Stimulated activated CD4-positive, alpha-beta T cell treated with anti-CD3 and anti-CD28 coated beads, Interleukin-2, amount 100 ng/mL, for 48 hours (primary cell): Measurements from ENCODE around the gene CCND3.
A peak's percentile ranks its signal among the peaks of the same experiment; 100 is the strongest.

Experiments
- DNase-seq, 2 donors: peaks; one replicate each; pipeline ENCODE4 v3.0.0-alpha.2; 2020

The CCND3 gene

DNA sequence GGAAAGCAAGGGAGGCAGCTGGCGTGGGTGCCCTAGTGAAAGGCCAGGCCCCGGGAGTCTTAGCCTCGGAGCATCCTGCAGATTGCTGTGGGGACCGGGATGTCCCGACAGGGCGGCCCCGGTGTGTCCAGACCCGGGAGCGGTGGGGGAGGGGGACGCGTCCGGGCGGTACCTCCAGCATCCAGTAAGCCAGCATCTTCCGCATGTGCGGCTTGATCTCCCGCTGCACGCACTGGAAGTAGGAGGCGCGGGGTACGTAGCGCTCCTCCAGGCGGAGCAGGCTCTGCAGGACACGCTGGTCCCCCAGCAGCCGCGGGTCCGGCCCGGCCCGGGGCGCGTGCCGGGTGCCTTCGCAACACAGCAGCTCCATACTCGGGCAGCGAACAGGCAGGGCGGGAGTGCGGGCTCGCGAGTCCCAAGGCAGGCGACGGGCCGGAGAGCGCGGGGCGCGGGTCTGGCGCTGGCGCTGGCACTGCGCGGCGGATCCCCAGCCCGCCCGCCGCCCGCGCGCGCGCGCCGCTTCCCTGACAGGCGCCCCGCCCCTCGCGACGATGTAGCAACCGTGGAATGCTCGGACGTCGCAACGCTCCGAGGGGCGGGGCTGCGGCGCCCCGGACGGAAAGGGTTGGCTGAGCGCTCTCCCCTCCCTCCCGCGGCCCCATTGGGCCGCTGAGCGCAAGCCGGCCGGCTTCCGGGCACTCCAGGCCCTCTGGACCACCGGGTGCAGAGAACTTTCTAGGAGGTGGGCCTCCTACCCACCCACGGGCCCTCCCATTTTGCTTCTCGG, at the start of gene CCND3:
CCND3 (minus strand) TSS at position 529 of the 787 bp plus-strand sequence; CDS start at position 370, 159 bp downstream.
- peak; percentile 87 for DNase-seq

DNA sequence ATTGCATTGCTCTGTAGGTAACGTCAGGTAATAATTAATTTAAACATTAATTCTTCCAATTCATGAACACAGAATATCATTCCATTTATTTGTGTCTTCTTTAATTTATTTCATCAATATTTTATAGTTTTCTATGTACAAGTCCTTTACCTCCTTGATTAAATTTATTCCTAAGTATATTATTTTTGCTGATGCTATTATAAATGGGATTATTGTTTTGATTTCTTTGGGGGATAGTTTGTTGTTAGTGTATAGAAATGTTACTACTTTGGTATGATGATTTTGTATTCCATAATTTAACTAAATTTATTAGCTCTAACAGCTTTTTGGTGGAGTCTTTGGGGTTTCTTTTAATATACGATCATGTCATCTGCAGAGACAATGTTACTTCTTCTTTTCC, 44.7 kb upstream of the CCND3 start:
- no peak for DNase-seq

DNA sequence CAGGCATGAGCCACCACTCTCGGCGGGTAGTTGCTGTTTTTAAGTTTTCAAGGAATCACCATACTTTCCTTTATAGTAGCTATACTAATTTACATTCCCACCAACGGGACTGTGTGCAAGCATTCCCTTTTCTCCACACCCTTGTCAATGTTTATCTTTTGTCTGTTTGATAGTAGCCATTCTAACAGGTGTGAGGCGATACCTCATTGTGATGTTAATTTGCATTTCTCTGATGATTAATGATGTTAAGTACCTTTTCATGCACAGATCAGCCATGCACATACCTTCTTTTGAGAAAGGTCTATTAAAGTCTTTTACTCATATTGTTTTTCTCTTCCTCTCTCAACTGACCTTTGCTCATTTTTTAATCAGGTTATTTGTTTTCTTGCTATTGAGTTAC, 43.0 kb upstream of the CCND3 start:
- no peak for DNase-seq

DNA sequence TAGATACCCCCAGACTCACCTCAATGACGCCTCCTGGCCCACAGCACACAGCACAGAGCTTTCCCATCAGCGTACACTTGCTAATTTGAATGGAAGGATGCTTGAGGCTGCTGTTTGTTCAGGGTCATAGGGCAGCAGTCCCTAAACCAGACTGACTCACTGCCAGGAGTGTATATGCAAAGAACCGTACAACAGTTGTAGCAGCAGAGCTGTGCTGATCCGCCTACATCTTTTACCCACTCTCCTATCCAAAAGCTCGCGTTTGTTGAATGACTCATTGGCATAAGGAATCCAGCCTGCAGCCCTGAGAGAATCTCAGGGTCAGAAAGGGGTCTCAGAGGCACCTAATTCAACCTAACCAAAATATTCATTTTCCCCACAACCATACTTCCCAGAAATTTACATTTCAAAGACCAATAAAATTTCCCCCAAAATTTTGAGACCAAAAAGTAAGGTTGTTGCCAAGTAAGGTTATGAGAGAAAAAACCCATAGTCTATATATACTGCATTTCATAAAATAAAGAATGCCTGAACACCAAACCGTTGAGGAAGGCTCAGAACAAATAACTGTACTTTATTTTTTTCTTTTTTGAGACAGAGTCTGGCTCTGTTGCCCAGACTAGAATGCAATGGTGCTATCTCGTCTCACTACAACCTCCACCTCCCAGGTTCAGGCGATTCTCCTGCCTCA, 35.3 kb upstream of the CCND3 start:
- DNase-seq: no peak

DNA sequence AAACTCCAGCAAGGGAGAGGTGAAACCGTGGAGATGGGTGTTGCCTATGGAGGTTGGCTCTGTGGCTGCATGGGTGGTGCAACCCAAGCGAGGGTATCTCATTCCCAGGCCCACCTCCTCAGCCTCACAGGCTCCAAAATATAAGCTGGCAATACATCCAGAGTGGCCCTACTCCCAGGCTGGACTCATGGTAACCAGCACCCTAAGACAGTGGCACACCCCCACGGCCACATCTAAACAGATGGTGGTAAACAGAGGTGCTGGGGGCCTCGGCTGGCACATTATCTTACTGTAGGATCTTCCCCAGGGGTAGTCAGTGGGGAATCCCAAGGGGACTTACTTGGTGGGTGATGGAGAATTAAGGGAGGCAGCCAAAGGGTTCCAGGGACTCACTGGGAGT, 33.7 kb upstream of the CCND3 start:
- DNase-seq: no peak

DNA sequence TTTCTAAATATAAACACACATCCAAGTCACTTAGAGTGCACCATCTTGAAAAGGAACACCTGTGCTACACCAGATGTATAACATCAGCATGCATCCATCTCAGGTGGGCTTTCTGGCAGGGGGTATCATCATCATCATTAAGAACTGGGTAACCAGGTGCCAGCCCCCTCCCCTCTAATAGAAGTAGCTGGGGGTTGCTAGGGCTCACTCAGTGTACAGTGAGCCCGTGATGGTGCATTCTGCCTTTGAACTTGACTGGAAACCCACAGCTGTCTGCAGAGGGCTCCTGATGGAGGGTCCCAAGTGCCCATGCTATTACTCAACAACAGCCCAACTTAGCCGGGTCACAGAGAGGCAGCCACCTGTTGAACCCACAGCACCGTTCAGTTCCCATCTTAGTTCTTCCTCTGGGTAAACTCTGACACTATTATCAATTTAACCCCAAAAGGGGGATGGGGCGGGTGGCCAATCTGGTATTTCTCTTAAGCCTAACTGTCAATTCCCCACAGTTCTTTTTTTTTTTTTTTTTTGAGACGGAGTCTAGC, 32.7 kb upstream of the CCND3 start:
- no peak for DNase-seq

DNA sequence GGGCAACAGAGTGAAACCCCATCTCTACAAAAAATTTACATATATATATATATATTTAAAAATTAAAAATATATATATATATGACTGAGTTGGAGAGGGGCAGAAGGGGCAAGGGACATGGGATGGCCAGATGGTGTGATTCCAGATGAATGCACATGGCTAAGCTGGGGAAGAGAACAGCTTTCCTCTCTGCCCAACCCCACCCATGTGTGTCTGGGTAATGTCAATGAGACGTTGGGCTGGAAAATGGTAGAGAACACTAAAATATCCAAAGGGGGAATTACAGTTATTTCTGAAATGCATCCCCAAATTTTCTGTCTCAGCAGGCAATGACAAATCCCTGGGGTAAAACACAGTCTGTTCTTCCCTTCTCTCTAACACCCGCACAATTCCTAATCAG, 31.2 kb upstream of the CCND3 start:
- DNase-seq: no peak

DNA sequence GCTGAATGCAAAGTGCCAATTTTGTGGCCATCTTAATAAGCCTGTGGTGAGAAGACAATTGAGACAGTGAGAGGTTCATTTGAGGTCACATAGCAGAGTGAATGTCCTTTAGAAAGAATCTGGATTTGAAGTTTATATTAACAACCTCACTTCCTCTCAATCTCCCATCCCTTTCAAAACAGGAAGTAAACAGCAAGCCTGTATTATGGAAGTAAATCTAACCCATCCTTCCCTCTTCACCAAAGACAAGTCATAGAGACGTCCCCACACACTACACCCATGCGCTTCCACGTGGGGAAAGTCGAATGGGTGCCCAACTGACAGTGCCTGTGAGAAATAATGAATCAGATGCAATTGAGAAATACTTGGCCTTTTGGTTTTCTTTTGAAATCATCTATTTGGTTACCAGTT, 28.8 kb upstream of the CCND3 start:
- peak; percentile 43 to 48 for DNase-seq

DNA sequence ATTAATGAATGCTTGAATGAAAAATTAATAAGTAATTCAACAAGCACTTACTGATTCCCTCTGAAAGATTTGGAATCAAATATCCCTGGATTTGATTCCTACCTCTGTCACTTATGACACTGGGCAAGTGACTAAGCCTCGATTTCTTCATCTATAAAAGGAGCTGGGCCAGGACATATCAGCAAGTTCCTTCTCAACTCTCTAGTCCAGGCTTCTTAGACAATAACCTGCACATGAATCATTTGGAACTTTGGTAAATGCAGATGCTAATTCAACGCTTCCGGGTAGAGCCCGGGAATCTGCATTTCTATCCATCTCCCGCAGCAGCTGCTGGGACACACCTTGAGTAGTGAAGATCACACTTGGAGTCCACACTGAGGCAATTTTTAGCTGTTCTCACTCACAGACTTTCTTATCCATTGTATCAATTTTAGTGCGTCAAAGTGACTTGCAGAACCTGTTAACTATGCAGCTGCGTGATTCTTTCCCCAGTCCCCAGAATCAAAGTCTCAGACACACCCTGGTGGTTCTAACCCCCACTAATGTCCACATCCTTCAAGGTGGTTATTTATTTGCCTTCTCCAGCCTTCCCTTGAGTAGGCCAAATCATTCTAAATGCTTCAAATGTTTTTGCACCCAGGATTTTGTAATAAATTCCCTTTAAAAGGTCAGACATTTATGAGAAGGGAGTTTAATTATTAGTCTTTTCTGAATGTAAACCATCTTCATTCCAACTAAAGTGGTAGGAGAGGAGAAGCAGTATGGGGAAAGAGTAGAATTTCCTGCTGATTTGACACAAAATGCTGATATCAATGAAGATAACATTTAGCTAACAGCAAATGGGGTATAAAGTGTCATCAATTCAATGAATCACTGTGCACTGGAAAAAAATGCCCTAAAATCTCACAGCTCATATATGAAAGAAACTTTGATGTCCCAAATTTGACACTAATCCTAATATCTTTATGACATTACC, 26.0 kb upstream of the CCND3 start:
- DNase-seq: no peak

DNA sequence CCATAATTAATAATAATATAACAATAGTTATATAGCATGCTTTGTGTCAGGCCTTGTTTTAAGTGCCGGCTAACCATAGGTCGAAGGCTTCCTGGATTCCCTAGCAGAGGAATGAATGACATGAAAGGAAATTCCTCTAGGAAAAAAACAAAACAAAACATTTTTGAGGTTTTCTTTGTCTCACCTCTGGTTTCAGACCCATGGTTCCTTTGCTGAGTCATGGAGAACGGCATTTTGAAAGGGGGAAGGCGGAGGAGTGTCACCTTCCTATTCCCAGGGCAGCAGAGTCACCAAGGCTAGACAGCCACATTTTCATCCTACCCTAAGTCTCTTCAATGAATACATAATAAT, 25.3 kb upstream of the CCND3 start:
- DNase-seq: no peak

DNA sequence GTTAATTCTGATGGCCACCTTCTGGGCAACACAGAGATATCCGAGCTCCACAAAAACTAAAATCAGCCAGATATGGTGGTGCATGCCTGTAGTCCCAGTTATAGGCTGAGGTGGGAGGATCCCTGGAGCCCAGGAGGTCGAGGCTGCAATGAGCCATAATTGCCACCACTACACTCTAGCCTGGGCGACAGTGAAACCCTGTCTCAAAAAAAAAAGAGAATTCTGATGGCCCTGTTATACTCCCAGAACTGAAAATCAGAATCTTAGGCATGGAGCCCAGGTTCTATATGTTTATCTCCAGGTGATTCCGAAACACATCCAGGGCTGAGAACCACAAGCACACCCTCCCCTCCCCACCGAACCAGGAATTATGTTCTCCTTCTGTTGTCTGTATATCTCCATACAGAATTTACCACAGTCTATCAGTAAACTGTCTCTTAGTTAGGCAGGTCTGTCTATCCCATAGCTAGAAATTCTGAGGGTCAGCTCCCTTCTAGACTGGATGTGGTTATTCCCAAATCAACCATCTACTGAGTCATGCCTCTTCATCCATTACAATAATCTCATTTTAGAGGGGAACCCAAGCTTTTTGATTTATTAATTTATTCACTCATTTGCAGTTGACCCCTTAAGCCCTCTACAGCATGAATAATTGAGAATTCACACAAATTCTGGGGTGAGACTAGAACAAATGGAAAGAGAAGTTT, 24.8 kb upstream of the CCND3 start:
- no peak for DNase-seq

DNA sequence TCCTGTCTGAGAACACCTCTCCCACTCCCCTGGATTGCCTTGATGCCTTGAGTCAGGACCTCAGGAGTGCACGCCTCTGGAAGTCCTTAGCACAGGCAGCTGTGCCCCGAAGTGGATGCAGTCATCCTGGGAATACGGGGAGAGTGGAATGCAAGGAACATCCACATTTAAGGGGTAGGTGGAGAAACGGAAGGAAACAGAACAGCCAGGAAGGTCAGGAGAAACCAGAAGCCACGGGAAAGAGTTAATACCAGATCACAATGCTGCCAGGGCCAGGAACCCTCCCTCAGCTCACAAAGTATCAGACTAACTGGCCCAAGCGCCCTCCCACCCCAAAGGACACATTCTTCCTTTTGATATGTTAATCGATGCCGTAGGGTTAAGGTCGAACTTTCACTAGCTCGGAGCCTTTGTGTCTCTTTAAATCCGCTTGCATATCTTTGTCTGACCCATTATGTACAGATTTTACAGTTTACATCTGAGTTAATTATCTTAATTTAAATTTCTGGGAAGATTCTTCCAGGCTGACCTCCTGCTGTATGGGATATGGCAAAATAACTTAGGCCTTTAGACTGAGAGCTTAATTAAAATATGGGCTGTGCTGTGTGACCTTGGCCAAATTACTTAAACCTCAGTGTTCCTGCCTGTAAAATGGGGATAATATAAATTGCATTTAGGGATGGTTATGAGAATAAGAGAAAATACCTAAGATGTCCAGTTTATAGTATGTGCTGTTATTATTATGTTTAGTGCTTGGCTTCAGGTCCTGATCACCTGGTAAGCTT, 24.0 kb upstream of the CCND3 start:
- DNase-seq: no peak

DNA sequence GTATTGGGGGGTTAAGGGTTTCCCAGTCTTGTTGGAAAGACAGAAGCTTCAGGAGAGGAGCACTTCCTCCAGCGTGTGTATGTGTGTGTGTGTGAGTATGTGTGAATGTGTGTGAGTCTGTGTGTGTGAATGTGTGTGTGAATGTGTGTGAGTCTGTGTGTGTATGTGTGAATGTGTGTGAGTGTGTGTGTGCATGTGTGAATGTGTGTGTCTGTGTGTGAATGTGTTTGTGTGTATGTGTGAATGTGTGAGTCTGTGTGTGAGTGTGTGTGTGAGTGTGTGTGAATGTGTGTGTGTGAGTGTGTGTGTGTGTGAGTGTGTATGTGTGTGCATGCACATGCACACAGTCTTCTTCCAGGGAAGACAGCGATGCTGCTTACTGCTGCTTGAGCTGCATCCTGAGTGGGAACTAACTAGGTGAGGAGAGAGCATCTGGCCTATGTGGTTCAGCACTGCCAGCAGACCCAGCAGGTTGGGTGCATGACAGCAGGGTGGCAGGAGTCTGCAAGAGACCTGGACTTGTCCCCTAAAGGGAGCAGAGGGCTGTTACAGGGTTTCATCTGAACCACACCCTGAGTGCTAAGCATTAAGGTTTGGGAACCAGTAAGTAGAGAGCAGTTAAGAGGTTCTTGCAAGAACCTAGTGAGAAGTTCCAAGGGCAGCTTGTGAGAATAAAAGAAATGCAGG, 22.7 kb upstream of the CCND3 start:
- DNase-seq: no peak

DNA sequence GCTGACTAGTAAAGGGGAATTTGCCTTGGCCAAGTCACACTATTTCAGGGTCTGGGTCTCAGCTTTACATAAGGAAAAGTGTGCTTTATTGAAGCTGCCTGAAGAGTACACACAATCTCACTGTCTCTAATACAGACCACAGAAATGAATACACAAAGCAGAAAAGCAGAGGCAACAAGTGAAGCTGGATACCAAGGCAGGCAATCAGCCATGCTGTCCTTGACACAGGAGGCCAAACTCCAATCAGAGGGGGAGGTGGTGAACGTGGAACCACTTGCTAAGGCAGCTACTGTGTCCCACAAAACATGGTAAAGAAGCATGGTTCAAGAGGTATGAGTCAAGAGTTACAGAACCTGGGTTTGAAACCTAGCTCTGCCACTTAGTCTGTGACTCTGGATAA, 21.8 kb upstream of the CCND3 start:
- DNase-seq: no peak

DNA sequence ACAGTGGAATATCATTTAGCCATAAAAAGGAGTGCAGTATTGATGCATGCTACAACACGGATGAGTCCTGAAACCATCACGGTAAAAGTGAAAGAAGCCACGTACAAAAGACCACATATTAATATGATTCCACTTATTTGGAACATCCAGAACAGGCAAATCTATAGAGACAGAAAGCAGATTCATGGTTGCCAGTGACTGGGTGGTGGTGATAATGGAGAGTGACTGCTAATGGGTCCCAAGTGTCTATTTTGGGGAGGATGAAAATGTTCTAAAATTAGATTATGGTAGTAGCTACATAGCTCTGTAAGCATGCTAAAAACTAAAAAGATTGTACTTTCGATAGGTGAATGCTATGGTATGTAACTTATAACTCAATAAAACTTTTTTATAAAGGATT, 18.4 kb upstream of the CCND3 start:
- no peak for DNase-seq

DNA sequence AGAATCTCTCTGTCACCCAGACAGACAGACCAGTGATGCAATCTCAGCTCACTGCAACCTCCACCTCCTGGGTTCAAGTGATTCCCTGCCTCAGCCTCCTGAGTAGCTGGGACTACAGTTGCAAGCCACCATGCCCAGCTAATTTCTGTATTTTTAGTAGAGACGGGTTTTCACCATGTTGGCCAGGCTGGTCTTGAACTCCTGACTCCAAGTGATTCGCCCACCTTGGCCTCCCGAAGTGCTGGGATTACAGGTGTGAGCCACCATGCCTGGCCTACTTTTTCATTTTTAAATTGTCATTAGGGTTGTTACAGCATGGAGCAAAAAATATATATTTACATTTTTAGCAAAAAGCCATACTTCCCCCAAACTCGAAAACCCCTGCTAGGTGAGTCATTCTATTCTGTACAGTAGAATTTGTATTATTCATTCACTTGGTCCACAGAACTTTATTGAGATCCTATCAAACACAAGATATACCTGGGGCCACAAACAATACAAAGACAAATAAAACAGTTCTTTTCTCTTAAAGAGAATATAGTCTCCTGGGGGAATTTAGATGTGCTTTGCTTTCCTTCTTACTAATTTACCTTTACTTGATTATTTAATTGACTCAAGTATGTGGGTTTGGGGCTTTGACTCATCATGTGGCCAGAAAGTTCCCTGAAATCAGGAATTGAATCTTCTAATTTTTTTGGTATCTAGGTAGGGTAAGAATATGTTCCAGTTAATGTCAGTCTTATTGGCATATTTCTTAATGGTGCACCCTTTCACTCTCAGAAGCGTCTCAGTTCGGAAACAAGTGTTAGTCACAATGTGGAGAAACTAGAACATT, 16.6 kb upstream of the CCND3 start:
- no peak for DNase-seq

DNA sequence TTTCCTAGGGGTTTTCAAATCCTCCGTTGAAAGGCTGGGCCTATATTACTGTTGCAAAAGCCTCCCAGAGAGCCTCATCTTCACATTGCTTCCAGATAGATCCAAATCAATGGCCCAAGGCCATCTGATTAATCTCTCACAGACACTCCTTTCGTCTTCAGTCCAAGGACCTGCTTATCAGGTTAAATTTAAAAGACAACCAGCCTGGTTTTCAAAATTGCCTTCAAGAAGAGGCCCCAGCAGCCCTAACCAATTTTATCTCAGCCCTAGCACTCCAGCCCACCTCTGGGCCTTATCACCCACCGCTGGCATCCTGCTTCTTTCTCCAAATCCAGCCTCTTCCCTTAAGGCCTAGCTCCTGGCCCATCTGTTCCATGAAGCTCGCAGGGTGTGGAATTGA, 15.5 kb upstream of the CCND3 start:
- DNase-seq: no peak

DNA sequence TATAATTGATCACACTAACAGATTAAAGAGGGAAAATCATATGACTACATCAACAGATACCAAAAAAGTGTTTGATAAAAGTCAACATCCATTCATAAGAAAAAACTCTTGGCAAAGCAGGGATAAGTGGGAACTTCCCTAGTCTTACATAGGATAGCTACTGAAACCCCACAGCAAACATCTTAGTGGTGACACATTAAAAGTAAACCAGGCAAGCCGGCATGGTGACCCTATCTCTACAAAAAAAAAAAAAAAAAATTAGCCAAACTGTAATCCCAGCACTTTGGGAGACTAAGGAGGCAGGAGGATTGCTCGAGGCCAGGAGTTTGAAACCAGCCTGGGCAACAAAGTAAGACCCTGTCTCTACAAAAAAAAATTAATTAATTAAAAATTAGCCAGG, 13.8 kb upstream of the CCND3 start:
- no peak for DNase-seq

DNA sequence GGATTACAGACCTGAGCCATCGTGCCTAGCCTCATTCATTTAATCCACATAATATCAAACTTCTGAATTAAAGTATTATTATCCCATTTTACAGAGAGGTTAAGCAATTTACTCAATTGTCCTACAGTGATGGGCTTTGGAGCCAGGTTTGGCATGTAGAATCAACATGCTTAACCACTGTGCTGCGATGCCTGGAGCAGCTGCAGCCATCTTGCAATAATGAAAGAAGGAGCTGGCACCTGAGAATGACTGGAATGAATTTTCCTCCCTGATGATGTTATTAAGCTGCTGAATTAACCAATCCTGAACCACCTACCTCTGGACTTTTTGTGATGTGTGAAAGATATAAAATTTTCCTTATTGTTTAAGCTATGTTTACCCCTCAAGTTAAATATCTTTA, 13.1 kb upstream of the CCND3 start:
- DNase-seq: no peak

DNA sequence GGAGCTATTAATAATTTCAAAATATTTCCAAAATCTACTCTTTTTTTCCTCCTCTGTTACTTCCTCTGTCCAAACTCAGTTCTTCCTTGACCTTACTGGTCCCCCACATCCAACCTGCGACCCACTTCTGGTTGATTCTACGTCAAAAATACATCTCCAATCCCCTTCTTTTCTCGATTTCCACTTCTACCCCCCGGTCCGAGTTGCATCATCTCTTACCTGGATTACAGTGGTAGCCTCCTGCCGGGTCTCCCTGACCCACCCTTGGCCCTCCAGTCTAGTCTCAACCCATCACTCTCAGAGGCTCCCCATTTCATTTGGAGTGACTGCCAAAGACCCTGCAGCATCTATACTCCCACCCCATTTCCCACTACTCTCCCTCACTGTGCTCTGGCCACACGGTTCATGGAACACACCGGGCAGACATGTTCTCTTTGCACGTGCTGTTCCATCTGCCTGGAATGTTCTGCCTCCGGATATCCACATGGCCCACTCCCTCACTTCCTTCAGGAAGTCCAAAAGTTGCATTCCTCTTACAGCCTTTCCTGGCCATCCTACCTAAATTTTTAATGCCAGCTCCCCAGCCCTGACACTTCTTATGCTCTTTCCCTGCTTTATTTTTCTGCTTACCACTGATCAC, 6.1 kb upstream of the CCND3 start:
- DNase-seq: no peak
